GM12892 (cell line): ENCODE results near the gene RIN2.

Experiments
- POLR2A ChIP-seq: IDR thresholded peaks from 2 replicates; pipeline ENCODE4 v1.6.1; 2011; ENCODE audit warnings: low read depth, low read length, control low read depth
- POLR2AphosphoS5 ChIP-seq: IDR thresholded peaks from 2 replicates; pipeline ENCODE4 v1.6.1; 2011; ENCODE audit warnings: low read depth, low read length, control low read depth

- TF ChIP-seq POLR2A (no peak), POLR2AphosphoS5 (no peak)
These were observed 16.1 kb upstream of the RIN2 start for GRCh38 chr20:19741924-19742323.
